Spleen (tissue), 7 donors: ENCODE data around the gene TLK2.

ENCODE experiments used
- CTCF ChIP-seq, 11 experiments: fragments of 200-600 bp in 7 of 11; fragments of 450-650 bp in 4 of 11; sonication (generic) in 4 of 11; IDR thresholded peaks in 8 of 11; conservative IDR thresholded peaks in 3 of 11; 1 replicate in 7 of 11; 2 replicates in 4 of 11; pipeline versions ENCODE4 v1.4.0 to v1.8.0; 2016 to 2021; ENCODE audit warnings: antibody characterized with exemption in 11 of 11, inconsistent platforms in 4 of 11, mild to moderate bottlenecking in 1 of 11
- POLR2A ChIP-seq, 3 donors: fragments of 450-650 bp; IDR thresholded peaks; one replicate each; pipeline ENCODE4 v1.5.1; 2017; ENCODE audit warnings: antibody characterized with exemption in 3 of 3, mild to moderate bottlenecking in 1 of 3
- POLR2AphosphoS5 ChIP-seq, 3 donors: sonication (generic); formaldehyde crosslinking; IDR thresholded peaks; one replicate each; pipeline ENCODE4 v1.5.1; 2017; ENCODE audit warnings: antibody characterized with exemption in 3 of 3
- donor health status: DM: no; HTN: no; CAD: no; lungs with moderate emphysema.
- donor health status: DM: no; HTN: no; CAD: no.
- donor health status: DM: no; HTN: no; CAD: no.

GRCh38 chr17:62625184-62625869 lies 146.7 kb downstream of the TLK2 start:
- no peak for TF ChIP-seq CTCF (IDR thresholded peaks at IDR 0.05 in 8 of 11, conservative IDR thresholded peaks at IDR 0.05 in 3 of 11)
- TF ChIP-seq POLR2AphosphoS5 (IDR thresholded peaks at IDR 0.05): peak in 2 of 3 donors; percentile 17 to 51
- no peak for TF ChIP-seq POLR2A (IDR thresholded peaks at IDR 0.05)
